Stimulated activated CD8-positive, alpha-beta memory T cell treated with anti-CD3 and anti-CD28 coated beads, Interleukin-12 subunit alpha, Interleukin-12 subunit beta, amount 100 ng/mL, for 4 hours (primary cell): ENCODE data around the gene HSD17B14.
"Not testable (repeated sequence)": the region's sequence is repeated elsewhere in the genome, so short reads cannot be mapped to it uniquely, and the experiment has no call there.

Experiments used
- DNase-seq: peaks from one replicate; pipeline ENCODE4 v3.0.0-alpha.2; 2020; ENCODE audit warnings: low read depth

HSD17B14 gene

GRCh38 chr19:48836089-48837017 is at the start of gene HSD17B14:
Gene HSD17B14, minus strand, starts transcription at chr19:48836491. Its CDS starts 80 bp downstream, at chr19:48836411.
- no peak for DNase-seq

DNA sequence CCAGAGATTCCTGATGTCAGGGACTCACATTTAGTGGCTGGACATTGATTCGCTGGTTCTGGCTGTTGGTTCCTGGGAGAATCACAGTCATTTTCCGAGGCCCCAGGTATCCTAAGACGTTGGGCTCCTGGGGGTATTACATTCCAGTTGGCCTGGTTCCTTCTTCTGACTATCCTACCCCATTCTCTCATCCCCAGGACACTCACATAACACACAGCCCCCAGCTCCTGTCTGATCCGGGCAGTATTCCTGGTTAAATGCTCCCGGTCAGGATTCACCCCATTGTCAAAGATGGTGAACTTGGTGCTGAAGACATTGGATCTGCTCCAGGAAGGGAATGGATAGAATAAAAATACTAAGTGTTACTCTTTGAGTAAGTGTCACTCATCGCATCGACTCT is 47.4 kb upstream of the HSD17B14 start:
- no peak for DNase-seq

DNA sequence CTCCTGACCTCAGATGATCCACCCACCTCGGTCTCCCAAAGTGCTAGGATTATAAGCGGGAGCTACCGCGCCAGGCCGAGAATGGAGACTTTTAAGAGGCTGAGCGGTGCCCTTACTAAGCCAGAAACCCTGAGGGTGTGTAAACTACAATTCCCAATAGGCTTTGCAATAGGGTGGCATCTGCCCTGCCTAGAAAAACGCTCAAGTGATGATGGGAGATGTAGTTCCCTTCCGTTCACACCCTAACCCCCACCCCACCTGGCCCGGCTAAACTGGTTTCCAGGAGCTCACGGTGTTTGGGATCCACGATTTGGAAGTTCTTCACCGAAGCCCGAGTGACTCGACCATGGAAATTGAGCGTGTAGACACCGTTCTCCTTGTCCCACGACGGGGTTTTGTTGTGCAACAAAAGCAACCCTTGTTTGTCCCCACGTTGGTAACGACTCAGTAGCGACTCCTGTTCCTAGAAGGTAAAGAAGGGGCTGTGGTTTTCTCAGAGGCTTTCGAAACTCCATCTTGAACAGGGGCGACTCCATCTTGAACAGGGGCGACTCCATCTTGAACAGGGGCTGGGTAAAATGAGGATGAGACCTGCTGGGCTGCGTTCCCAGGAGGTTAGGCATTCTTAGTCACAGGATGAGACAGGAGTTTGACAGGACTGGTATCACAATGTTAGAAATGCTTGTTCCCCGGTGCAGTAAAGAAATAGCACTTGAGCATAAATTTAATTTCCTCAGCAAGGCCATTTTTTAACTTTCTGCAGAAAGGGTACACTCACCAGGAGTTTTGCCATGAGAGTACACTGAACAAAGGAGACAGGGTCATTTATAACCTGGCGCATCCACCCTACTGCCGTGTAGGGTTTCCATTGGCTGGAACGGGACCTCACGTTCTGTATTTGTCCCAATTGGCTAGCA is 45.7 kb upstream of the HSD17B14 start:
- no peak for DNase-seq

DNA sequence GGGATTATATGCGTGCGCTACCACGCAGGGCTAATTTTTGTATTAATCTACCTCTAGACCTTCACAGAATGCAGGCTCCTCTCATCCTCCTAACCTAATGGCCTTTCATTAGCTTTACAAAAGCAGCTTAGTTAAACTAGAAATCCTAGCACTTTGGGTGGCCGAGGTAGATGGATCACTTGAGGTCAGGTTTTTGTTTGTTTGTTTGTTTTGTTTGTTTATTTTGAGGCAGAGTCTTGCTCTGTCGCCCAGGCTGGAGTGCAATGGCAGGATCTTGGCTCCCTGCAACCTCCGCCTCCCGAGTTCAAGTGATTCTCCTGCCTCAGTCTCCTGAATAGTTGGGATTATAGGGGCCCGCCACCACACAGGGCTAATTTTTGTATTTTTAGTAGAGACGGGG is 43.4 kb upstream of the HSD17B14 start:
- DNase-seq: not testable (repeated sequence)

GRCh38 chr19:48879025-48879637 is 42.8 kb upstream of the HSD17B14 start:
- no peak for DNase-seq

DNA sequence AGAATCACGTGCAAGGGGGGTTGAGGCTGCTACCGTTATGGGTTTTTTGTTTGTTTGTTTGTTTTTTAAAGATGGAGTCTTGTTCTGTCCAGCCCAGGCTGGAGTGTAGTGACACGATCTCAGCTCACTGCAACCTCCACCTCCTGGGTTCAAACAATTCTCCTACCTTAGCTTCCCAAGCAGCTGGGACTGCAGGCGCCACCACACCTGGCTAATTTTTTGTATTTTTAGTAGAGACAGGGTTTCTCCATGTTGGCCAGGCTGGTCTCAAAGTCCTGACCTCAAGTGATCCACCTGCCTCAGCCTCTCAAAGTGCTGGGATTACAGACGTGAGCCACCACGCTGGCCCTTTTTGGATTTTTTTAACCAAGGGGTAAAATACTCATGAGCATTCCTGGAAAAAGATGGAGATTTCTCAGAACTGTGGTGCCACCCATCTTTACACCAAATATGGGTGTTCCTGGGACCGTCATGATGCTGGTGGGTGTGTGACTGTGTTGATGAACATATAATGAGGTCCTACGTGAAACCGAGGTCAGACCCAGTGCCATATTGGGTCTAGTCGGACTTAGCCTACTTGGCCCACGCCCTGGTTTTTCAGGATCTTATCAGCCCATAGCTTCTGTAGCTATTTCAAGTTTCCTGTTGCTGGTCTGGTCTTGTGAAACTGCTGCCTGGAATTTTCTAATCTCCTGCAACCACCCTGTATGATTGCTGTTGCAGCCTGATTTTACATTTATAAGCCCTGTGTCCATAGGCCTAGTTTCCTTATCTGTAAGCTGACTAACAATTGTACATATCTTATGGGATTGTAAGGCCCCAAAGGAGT is 42.1 kb upstream of the HSD17B14 start:
- no peak for DNase-seq

DNA sequence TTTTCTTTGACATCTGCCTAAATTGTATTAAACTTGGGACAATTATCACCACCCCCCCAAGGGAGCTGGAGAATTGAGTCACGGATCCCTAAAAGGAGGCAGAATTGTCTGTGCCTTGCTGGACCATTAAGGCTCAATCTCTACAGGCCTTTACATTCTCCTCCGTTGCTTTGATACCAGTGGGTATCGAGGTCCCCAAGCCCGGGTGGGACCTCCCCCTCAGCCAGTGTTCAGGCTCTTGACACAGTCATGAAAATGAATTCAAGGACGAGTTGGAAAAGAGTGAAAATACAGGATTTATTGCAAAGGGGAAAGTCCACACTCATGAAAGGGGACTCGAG is 41.5 kb upstream of the HSD17B14 start:
- DNase-seq: no peak

DNA sequence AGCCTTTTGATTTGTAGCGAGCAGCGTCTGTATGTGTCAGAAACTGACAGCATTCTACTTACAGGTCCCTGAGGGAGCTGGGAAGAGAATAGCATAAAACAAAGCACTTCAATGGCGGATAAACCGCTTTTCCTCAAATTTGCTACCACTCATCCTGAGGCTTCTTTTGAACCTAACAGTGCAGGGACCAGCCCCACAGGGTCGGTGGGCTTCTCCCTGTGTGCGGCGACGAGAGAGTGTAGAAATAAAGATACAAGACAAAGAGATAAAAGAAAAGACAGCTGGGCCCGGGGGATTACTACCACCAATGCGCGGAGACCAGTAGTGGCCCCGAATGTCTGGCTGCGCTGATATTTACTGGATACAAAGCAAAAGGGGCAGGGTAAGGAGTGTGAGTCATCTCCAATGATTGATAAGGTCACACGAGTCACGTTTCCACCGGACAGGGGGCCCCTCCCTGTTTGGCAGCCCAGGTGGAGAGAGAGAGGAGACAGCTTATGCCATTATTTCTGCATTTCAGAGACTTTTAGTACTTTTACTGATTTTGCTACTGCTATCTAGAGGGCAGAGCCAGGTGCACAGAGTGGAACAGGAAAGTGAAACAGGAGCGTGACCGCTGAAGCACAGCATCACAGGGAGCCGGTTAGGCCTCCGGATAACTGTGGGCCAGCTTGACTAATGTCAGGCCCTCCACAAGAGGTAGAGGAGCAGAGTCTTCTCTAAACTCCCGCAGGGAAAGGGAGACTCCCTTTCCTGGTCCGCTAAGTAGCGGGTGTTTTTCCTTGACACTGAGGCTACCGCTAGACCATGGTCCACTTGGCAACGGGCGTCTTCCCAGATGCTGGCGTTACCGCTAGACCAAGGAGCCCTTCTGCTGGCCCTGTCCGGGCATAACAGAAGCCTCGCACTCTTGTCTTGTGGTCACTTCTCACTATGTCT is 40.0 kb upstream of the HSD17B14 start:
- not testable (repeated sequence) for DNase-seq

DNA sequence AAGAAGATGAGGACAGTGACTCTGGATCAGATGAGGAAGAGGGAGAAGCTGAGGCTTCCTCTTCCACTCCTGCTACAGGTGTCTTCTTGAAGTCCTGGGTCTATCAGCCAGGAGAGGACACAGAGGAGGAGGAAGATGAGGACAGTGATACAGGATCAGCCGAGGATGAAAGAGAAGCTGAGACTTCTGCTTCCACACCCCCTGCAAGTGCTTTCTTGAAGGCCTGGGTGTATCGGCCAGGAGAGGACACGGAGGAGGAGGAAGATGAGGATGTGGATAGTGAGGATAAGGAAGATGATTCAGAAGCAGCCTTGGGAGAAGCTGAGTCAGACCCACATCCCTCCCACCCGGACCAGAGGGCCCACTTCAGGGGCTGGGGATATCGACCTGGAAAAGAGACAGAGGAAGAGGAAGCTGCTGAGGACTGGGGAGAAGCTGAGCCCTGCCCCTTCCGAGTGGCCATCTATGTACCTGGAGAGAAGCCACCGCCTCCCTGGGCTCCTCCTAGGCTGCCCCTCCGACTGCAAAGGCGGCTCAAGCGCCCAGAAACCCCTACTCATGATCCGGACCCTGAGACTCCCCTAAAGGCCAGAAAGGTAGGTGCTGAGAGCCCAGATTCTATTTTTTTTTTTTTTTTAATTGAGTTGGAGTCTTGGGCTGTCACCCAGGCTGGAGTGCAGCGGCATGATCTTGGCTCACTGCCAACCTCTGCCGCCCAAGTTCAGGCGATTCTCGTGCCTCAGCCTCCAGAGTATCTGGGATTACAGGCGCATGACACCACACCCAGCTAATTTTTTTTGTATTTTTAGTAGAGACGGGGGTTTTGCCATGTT is 38.2 kb upstream of the HSD17B14 start:
- no peak for DNase-seq

- no peak for DNase-seq
Measured at GRCh38 chr19:48873476-48874302, 37.4 kb upstream of the HSD17B14 start.

DNA sequence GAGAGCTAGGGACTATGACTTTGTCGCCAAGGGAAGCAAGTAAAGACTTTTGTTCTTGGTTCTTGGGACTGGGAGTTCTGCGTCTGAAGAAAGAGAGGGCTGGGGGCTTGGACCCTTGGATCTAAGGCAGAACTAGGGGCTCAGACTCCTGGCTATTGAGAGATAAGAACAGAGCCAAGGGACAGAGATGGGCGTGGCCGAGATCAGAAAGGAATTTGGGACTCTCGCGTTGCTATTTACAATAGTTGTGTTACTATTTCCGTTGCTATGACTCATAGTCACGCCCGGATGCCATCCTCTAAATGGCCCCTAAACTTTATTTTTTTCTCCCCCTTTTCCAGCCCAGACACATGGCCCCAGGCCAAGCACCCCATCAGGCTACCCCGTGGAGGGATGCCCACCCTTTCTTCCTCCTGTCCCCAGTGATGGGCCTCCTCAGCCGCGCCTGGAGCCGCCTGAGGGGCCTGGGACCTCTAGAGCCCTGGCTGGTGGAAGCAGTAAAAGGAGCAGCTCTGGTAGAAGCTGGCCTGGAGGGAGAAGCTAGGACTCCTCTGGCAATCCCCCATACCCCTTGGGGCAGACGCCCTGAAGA is 36.7 kb upstream of the HSD17B14 start:
- peak; percentile 49 for DNase-seq

GRCh38 chr19:48872182-48872883 is 36.0 kb upstream of the HSD17B14 start, which contains the start of gene PPP1R15A:
Gene PPP1R15A, plus strand, starts transcription at chr19:48872421. Its CDS starts 813 bp downstream, at chr19:48873234.
- DNase-seq: peak; percentile 97

DNA sequence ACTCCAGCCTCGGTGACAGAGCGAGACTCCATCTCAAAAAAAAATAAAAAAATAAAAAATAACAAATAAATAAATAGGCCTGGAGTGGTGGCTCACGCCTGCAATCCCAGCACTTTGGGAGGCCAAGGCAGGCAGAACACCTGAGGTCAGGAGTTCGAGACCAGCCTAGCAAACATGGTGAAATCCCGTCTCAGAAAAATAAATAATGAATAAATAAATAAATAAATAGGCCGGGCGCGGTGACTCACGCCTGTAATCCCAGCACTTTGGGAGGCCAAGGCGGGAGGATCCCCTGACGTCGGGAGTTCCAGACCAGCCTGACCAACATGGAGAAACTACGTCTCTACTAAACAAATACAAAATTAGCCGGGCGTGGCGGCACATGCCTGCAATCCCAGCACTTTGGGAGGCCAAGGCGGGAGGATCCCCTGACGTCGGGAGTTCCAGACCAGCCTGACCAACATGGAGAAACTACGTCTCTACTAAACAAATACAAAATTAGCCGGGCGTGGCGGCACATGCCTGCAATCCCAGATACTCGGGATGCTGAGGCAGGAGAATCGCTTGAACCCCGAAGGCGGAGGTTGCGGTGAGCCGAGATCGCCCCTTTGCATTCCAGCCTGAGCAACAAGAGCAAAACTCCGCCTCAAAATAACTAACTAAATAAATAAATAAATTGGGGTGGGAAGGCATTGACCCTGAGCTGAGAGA is 35.3 kb upstream of the HSD17B14 start:
- DNase-seq: not testable (repeated sequence)

DNA sequence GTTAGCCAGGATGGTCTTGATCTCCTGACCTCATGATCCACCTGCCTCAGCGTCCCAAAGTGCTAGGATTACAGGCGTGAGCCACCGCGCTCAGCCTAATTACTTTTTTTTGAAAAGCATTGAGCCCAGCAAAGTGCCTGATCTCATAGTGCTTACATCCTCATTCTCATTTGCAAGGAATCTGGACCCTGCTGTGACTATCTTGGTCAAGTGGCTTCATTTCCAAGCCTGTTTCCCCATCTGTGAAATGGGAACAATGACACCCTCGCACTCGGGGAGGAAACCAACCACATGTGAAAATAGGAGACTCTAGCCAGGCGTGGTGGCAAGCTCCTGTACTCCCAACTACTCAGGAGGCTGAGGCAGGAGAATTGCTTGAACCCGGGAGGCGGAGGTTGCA is 33.8 kb upstream of the HSD17B14 start:
- no peak for DNase-seq

- DNase-seq: no peak
Measured at GRCh38 chr19:48868114-48868886, 32.0 kb upstream of the HSD17B14 start, which contains the start of gene PLEKHA4. Gene PLEKHA4, minus strand, starts transcription at chr19:48868617. Its CDS starts 997 bp downstream, at chr19:48867620.

DNA sequence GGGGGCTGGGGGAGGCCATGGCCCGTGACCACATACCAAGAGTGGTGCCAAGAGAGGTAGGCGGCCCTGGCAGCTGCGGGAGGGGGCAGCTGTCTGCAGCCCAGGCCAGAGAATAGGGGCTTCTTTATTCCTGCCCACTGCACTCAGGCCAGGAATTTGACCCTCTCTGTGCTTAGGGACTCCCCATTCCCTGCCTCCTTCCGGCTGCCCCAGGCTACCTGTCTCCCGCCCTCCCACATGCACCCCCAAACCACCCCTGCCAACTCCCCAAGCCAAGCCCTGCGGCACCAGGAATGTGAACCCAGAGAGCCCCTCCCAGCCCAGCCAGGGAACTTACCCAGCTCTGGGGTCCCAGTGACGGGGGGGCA is 31.4 kb upstream of the HSD17B14 start:
- DNase-seq: no peak
